ENCODE results near the gene MAGEA4. TPM values are rescaled to one million over a fixed set of nuclear protein-coding genes. Genes with fewer than 3 reads are reported as not detected.

The MAGEA4 gene
- total RNA-seq, 1 donor: not detected

GRCh38 chrX:151879856-151880255, 32.8 kb upstream of the MAGEA4 start:
- DNase-seq (ENCODE audit: low read depth): peak; percentile 62
- no peak overlapping the region for H3K4me3 ChIP-seq (ENCODE audit: low read depth, low read length)
- no peak for TF ChIP-seq CTCF (IDR thresholded peaks at IDR 0.05; ENCODE audit: insufficient read depth, low read depth, low read length)

GRCh38 chrX:151880895-151881294, 31.8 kb upstream of the MAGEA4 start:
- DNase-seq (ENCODE audit: low read depth): no peak
- no peak for TF ChIP-seq CTCF (IDR thresholded peaks at IDR 0.05; ENCODE audit: insufficient read depth, low read depth, low read length)
- no peak overlapping the region for H3K4me3 ChIP-seq (ENCODE audit: low read depth, low read length)

GRCh38 chrX:151889421-151889820, 23.3 kb upstream of the MAGEA4 start:
- no peak for DNase-seq (ENCODE audit: low read depth)
- TF ChIP-seq CTCF (IDR thresholded peaks at IDR 0.05; ENCODE audit: insufficient read depth, low read depth, low read length): no peak
- H3K4me3 ChIP-seq (ENCODE audit: low read depth, low read length): no peak overlapping the region

- DNase-seq (ENCODE audit: low read depth): peak; percentile 49
- no peak for TF ChIP-seq CTCF (IDR thresholded peaks at IDR 0.05; ENCODE audit: insufficient read depth, low read depth, low read length)
- H3K4me3 ChIP-seq (ENCODE audit: low read depth, low read length): no peak overlapping the region
These were observed 15.8 kb upstream of the MAGEA4 start for GRCh38 chrX:151896734-151897474.

GRCh38 chrX:151899622-151900021, 13.1 kb upstream of the MAGEA4 start:
- no peak overlapping the region for H3K4me3 ChIP-seq (ENCODE audit: low read depth, low read length)
- no peak for DNase-seq (ENCODE audit: low read depth)
- TF ChIP-seq CTCF (IDR thresholded peaks at IDR 0.05; ENCODE audit: insufficient read depth, low read depth, low read length): no peak

- DNase-seq (ENCODE audit: low read depth): no peak
- no peak for TF ChIP-seq CTCF (IDR thresholded peaks at IDR 0.05; ENCODE audit: insufficient read depth, low read depth, low read length)
- H3K4me3 ChIP-seq (ENCODE audit: low read depth, low read length): no peak overlapping the region
These were observed 10.9 kb upstream of the MAGEA4 start for GRCh38 chrX:151901826-151902225.
